GM12878 (cell line): ENCODE data around the gene HNRNPR. TPM values are rescaled to one million over a fixed set of nuclear protein-coding genes. Genes with fewer than 3 reads are reported as not detected.
A peak's percentile ranks its signal among the peaks of the same experiment; 100 is the strongest.

ENCODE experiments used
- ATAC-seq: fragments of 200-7000 bp; cut with Tn5 transposase; 3 replicates; pipeline ENCODE4 v1.9.1; 2020; ENCODE audit warnings: mild to moderate bottlenecking, moderate library complexity
- BruUV-seq: library from RNA; stranded (reverse); fragments of 400-500 nt; replicated peaks from 2 replicates; lab custom pipeline; 2021; lab: Mats Ljungman, UMichigan
- CTCF ChIA-PET: fragments of 300-600 bp; sonication (Branson Sonifier 250); formaldehyde crosslinking; extraction: SDS; loops from one replicate; lab custom pipeline; 2021; ENCODE audit warnings: inconsistent platforms; lab: Yijun Ruan, JAX
- POLR2A ChIA-PET: fragments of 350-600 bp; formaldehyde crosslinking; extraction: SDS; loops from one replicate; lab custom pipeline; 2021; ENCODE audit warnings: inconsistent platforms; lab: Charles Lee
- RAD21 ChIA-PET: fragments of 300-600 bp; sonication (Branson Sonifier 250); formaldehyde crosslinking; loops from one replicate; lab custom pipeline; 2023; ENCODE audit warnings: antibody characterized with exemption; ENCODE audit not compliant: unreplicated experiment; lab: Charles Lee
- SMC1A ChIA-PET: fragments of 300-600 bp; sonication (Branson Sonifier 250); formaldehyde crosslinking; loops from one replicate; lab custom pipeline; 2023; ENCODE audit not compliant: unreplicated experiment, uncharacterized antibody; lab: Charles Lee
- DNase-seq: peaks from one replicate; pipeline ENCODE4 v3.0.0-alpha.2; 2011; ENCODE audit warnings: low read depth, low spot score
- FAIRE-seq: peaks from 3 replicates; lab custom pipeline; 2011; peaks lifted over from hg19 to GRCh38; lab: Jason Lieb, UNC
- H2AFZ ChIP-seq: 2 replicates; pipeline ENCODE4 v1.6.0; 2011; ENCODE audit warnings: low read depth, low read length, control low read depth; ENCODE audit not compliant: control insufficient read depth
- H3K27ac ChIP-seq: 2 replicates; pipeline ENCODE4 v1.5.1; 2011; ENCODE audit warnings: control low read depth; ENCODE audit not compliant: control insufficient read depth, insufficient read depth
- H3K27me3 ChIP-seq, 2 experiments: replicated peaks in 1 of 2; 2 replicates each; pipeline versions ENCODE4 v1.6.0 to v1.6.1; 2011; ENCODE audit warnings: low read length in 1 of 2; ENCODE audit not compliant: control insufficient read depth in 2 of 2, insufficient read depth in 2 of 2
- H3K36me3 ChIP-seq, 2 experiments: 2 replicates each; pipeline ENCODE4 v1.5.1; 2011; ENCODE audit warnings: low read length in 1 of 2; ENCODE audit not compliant: control insufficient read depth in 2 of 2, insufficient read depth in 2 of 2
- H3K4me1 ChIP-seq: 2 replicates; pipeline ENCODE4 v1.6.1; 2011; ENCODE audit warnings: mild to moderate bottlenecking, low read length, moderate library complexity, mixed read lengths; ENCODE audit not compliant: control insufficient read depth, insufficient read depth
- H3K4me2 ChIP-seq: 2 replicates; pipeline ENCODE4 v1.6.0; 2011; ENCODE audit warnings: control low read depth; ENCODE audit not compliant: control insufficient read depth, insufficient read depth
- H3K4me3 ChIP-seq: fragments of 200-600 bp; sonication (generic); 2 replicates; pipeline ENCODE4 v1.5.1; 2016
- H3K79me2 ChIP-seq: 2 replicates; pipeline ENCODE4 v1.6.0; 2011; ENCODE audit warnings: low read length; ENCODE audit not compliant: control insufficient read depth, insufficient read depth
- H3K9ac ChIP-seq: 2 replicates; pipeline ENCODE4 v1.8.0; 2011; ENCODE audit warnings: low read length, control low read depth, mixed read lengths; ENCODE audit not compliant: control insufficient read depth, insufficient read depth
- H3K9me3 ChIP-seq: replicated peaks from 3 replicates; pipeline ENCODE4 v1.5.1; 2011; ENCODE audit warnings: mild to moderate bottlenecking, low read length; ENCODE audit not compliant: control insufficient read depth, insufficient read depth
- H4K20me1 ChIP-seq: 2 replicates; pipeline ENCODE4 v1.6.0; 2011; ENCODE audit not compliant: control insufficient read depth, insufficient read depth
- BCL11A ChIP-seq: IDR thresholded peaks from 2 replicates; pipeline ENCODE4 v1.6.1; 2011; ENCODE audit warnings: low read depth, low read length
- CUX1 ChIP-seq: IDR thresholded peaks from 2 replicates; pipeline ENCODE4 v1.6.1; 2012; ENCODE audit warnings: improper control_type of control experiment, low read depth, low read length; ENCODE audit not compliant: insufficient replicate concordance
- DPF2 ChIP-seq: fragments of 450-650 bp; IDR thresholded peaks from 2 replicates; pipeline ENCODE4 v1.6.1; 2017; ENCODE audit warnings: mild to moderate bottlenecking
- NFIC ChIP-seq: IDR thresholded peaks from 2 replicates; pipeline ENCODE4 v1.6.1; 2012; ENCODE audit warnings: low read depth, mild to moderate bottlenecking, inconsistent platforms, low read length, moderate library complexity
- RUNX3 ChIP-seq: IDR thresholded peaks from 2 replicates; pipeline ENCODE4 v1.6.1; 2012; ENCODE audit warnings: low read length, inconsistent platforms
- ZNF687 ChIP-seq: fragments of 450-650 bp; IDR thresholded peaks from 2 replicates; pipeline ENCODE4 v1.6.1; 2017; ENCODE audit warnings: mild to moderate bottlenecking, moderate library complexity
- ZSCAN29 ChIP-seq: fragments of 450-650 bp; IDR thresholded peaks from 2 replicates; pipeline ENCODE4 v1.6.1; 2017; ENCODE audit warnings: mild to moderate bottlenecking, moderate library complexity
- WGBS: methylation state at CpG from one replicate; pipeline ENCODE4 v1.1.6; 2016; ENCODE audit warnings: low lambda C conversion rate; ENCODE audit not compliant: insufficient replicate concordance, insufficient coverage; ENCODE audit errors: missing lambda C conversion rate; 5-methylcytosine and 5-hydroxymethylcytosine counted together
- in situ Hi-C: fragments of 300-500 bp; cut with MboI; formaldehyde crosslinking; loops from 9 replicates; pipeline ENCODE4 v1.14.3; 2018; ENCODE audit warnings: mixed read lengths
- intact Hi-C: fragments of 100-400 bp; cut with micrococcal nuclease; formaldehyde crosslinking; loops from one replicate; pipeline ENCODE4 v1.14.2; 2022; ENCODE audit not compliant: unreplicated experiment
- polyA plus RNA-seq, 11 experiments: library from polyadenylated mRNA; depleted of rRNA in 4 of 11; unstranded in 6 of 11; stranded (reverse) in 5 of 11; fragments of >200 nt; fragmentation: Nextera tagmentation in 4 of 11; fragmentation: Illumina TruSeq in 1 of 11; extraction: Ambion mirVana in 4 of 11; extraction: Trizol in 1 of 11; gene quantifications; 1 replicate in 1 of 11; 2 replicates in 10 of 11; pipeline versions ENCODE4 v1.2.1 to v1.2.3, GENCODE V29; 2011 to 2016; ENCODE audit warnings: inconsistent platforms in 2 of 11, missing spikeins in 2 of 11, low read depth in 1 of 11
- total RNA-seq, 4 experiments: library from RNA; depleted of rRNA in 3 of 4; stranded (reverse); fragments of >200 nt in 3 of 4; fragmentation: Illumina TruSeq in 1 of 4; extraction: Trizol in 1 of 4; gene quantifications; 2 replicates each; pipeline versions ENCODE4 v1.2.1 to v1.2.3, GENCODE V29; 2013 to 2021
- TF ChIP-seq, protein P1 (sequence below): fragments of 450-650 bp; IDR thresholded peaks from 2 replicates; pipeline ENCODE4 v1.6.1; 2017; ENCODE audit warnings: borderline replicate concordance
- TF ChIP-seq, protein P2 (sequence below): fragments of 450-650 bp; IDR thresholded peaks from 2 replicates; pipeline ENCODE4 v1.6.1; 2014; ENCODE audit warnings: mild to moderate bottlenecking

The HNRNPR gene
- total and polyA plus RNA-seq, 10 of the 15 experiments (the other 5 are each of a cell fraction or from before 2014, with no cell fraction given) = 80.5 to 280 (median 218) TPM

DNA sequence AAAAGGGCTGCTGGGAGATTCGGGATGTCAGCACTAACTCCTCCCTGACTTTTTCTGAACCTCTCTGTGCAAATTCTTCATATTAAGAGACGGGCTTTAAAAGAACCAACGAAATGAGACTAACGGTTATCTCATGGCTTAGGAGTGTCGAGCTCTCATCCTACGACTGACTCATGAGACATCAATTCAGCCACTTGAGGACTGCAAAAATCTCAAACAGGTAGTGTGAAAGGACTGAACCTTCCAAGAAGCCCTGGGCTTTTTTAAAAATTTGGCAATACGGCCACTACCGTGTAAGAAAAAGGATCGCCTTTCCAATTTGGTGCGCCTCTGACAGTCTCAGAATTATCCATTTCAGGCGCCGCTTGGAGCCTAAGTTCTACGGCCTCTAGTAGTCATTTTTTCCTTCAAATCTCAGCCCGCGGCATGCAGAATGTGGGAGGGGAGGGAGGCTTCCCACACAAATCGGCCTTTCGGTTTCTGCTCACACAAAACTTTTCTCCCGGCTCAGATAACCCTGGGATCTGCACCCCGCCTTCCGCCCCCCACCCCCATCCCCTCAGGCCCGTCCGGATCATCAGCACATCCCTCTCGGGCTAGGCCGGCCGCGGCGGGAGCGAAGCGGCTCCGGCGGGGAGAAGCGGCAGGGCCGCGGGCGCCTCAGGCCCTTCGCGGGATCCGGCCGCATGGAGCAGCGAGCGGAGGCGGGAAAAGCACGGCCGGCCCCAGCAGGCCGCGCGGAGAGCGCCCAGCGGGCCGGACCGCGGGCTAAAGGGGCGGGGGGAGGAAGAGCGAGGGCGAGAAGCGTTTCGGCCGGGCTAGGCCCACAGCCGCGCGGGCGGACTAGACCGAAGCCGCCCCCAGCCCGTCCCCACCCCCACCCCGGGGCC, 618 bp downstream of the HNRNPR start:
- peak; percentile 42 for ATAC-seq
- peak overlapping the region; percentile 78 for H3K4me2 ChIP-seq
- FAIRE-seq = no peak
- peak overlapping the region; percentile 87 for H3K9ac ChIP-seq
- peaks cover 56% of the 10 kb centered on the region for H3K79me2 ChIP-seq
- H4K20me1 ChIP-seq = peaks cover 16% of the 10 kb centered on the region; the same call in 1 of the 2 replicates
- SMC1A ChIA-PET = interaction anchor here (1.2 to 1.6 kb wide), 2 partner anchors 25 kb away, joined by 4 to 17 read pairs; partner anchors contain the start of gene ZNF436
- H2AFZ ChIP-seq = no peak overlapping the region
- intact Hi-C loops (loop anchor here (1.0 to 5.0 kb wide), 3 partner anchors 25 to 184 kb away; no protein-coding TSS in a partner anchor), in situ Hi-C loops (no loop called here)
- peaks cover 3% of the 10 kb centered on the region; the same call in 1 of the 2 replicates for H3K4me1 ChIP-seq
- H3K4me3 ChIP-seq = peak overlapping the region; percentile 84
- CTCF ChIA-PET = interaction anchor here (0.7 to 3.0 kb wide), 6 partner anchors 19 to 862 kb away, joined by 3 to 23 read pairs (median 4); partner anchors contain the start of gene ZNF436
- POLR2A ChIA-PET = interaction anchor here (0.6 to 2.4 kb wide), 7 partner anchors 13 to 325 kb away, joined by 3 to 68 read pairs (median 4); partner anchors contain the start of genes KDM1A and ZNF436
- no peaks in the 10 kb centered on the region for H3K9me3 ChIP-seq
- no TSS peak for BruUV-seq
- no peaks in the 10 kb centered on the region; a peak in 1 of 4 replicates for H3K36me3 ChIP-seq
- no peak for DNase-seq
- under 1% methylated on average over 37 of the region's 66 CpGs for WGBS
- RAD21 ChIA-PET = interaction anchor here (0.9 to 2.3 kb wide), 4 partner anchors 24 to 188 kb away, joined by 3 to 34 read pairs (median 5); partner anchors contain the start of genes E2F2 and ZNF436
- H3K27ac ChIP-seq = peak overlapping the region; percentile 92
- no peaks in the 10 kb centered on the region for H3K27me3 ChIP-seq
- no peak for TF ChIP-seq BCL11A
- no peak for TF ChIP-seq CUX1
- TF ChIP-seq NFIC = no peak
- TF ChIP-seq, protein P1, sequence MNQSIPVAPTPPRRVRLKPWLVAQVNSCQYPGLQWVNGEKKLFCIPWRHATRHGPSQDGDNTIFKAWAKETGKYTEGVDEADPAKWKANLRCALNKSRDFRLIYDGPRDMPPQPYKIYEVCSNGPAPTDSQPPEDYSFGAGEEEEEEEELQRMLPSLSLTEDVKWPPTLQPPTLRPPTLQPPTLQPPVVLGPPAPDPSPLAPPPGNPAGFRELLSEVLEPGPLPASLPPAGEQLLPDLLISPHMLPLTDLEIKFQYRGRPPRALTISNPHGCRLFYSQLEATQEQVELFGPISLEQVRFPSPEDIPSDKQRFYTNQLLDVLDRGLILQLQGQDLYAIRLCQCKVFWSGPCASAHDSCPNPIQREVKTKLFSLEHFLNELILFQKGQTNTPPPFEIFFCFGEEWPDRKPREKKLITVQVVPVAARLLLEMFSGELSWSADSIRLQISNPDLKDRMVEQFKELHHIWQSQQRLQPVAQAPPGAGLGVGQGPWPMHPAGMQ = no peak
- no peak for TF ChIP-seq ZSCAN29
- 0 out of 2 replicates have a peak, but pooled peaks have one; percentile 32 for TF ChIP-seq ZNF687
- 0 out of 2 replicates have a peak, but pooled peaks have one; percentile 10 for TF ChIP-seq RUNX3
- TF ChIP-seq, protein P2, sequence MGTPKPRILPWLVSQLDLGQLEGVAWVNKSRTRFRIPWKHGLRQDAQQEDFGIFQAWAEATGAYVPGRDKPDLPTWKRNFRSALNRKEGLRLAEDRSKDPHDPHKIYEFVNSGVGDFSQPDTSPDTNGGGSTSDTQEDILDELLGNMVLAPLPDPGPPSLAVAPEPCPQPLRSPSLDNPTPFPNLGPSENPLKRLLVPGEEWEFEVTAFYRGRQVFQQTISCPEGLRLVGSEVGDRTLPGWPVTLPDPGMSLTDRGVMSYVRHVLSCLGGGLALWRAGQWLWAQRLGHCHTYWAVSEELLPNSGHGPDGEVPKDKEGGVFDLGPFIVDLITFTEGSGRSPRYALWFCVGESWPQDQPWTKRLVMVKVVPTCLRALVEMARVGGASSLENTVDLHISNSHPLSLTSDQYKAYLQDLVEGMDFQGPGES = no peak
- no peak for TF ChIP-seq DPF2
